GM19324 (cell line): Measurements from ENCODE around the gene C18orf32.
"Not testable (repeated sequence)": the region's sequence is repeated elsewhere in the genome, so short reads cannot be mapped to it uniquely, and the experiment has no call there.

Experiments
- ATAC-seq: cut with Tn5 transposase; IDR thresholded peaks from one replicate; pipeline ENCODE4 v1.9.1; 2021; ENCODE audit warnings: mild to moderate bottlenecking, moderate library complexity; ENCODE audit not compliant: unreplicated experiment, low FRiP score

The C18orf32 gene

GRCh38 chr18:49503931-49504330 lies 16.9 kb upstream of the C18orf32 start:
- no peak for ATAC-seq

GRCh38 chr18:49500201-49500921 lies 13.3 kb upstream of the C18orf32 start:
- ATAC-seq, result no peak

GRCh38 chr18:49499046-49499637 lies 12.1 kb upstream of the C18orf32 start:
- no peak for ATAC-seq

GRCh38 chr18:49495480-49495879 lies 8.4 kb upstream of the C18orf32 start:
- ATAC-seq, result no peak

GRCh38 chr18:49495076-49495475 lies 8.0 kb upstream of the C18orf32 start:
- ATAC-seq, result no peak

- ATAC-seq, result no peak
These were observed 7.6 kb upstream of the C18orf32 start for GRCh38 chr18:49494660-49495059.

GRCh38 chr18:49492694-49493033 lies 5.6 kb upstream of the C18orf32 start:
- no peak for ATAC-seq

- ATAC-seq, result peak; percentile 81
These were observed 5.0 kb upstream of the C18orf32 start, which contains the start of gene RPL17 for GRCh38 chr18:49491857-49492693. TSS of gene RPL17 (minus strand) at chr18:49492465.

- no peak for ATAC-seq
These were observed 4.5 kb upstream of the C18orf32 start for GRCh38 chr18:49491534-49491856.

- ATAC-seq, result no peak
These were observed 3.3 kb upstream of the C18orf32 start for GRCh38 chr18:49490246-49490762.

- ATAC-seq, result no peak
These were observed 777 bp upstream of the C18orf32 start for GRCh38 chr18:49487711-49488310.

- no peak for ATAC-seq
These were observed 455 bp downstream of the C18orf32 start for GRCh38 chr18:49486606-49486952.

GRCh38 chr18:49486134-49486533 lies 900 bp downstream of the C18orf32 start:
- ATAC-seq, result no peak

GRCh38 chr18:49483198-49483597 lies 3.8 kb downstream of the C18orf32 start:
- ATAC-seq, result no peak

GRCh38 chr18:49481907-49482306 lies 5.1 kb downstream of the C18orf32 start:
- no peak for ATAC-seq

- no peak for ATAC-seq
These were observed 5.7 kb downstream of the C18orf32 start for GRCh38 chr18:49481317-49481716.

GRCh38 chr18:49479381-49480137 lies 7.5 kb downstream of the C18orf32 start:
- ATAC-seq, result no peak

- no peak for ATAC-seq
These were observed 10.2 kb downstream of the C18orf32 start for GRCh38 chr18:49476664-49477411.

GRCh38 chr18:49474935-49475334 lies 12.1 kb downstream of the C18orf32 start:
- not testable (repeated sequence) for ATAC-seq

- no peak for ATAC-seq
These were observed 13.3 kb downstream of the C18orf32 start for GRCh38 chr18:49473721-49474120.
